ENCODE measurements around the gene GAN. TPM values are rescaled to one million over a fixed set of nuclear protein-coding genes. Genes with fewer than 3 reads are reported as not detected.

Gene GAN
- total and polyA plus RNA-seq, 2 of the 4 experiments (the other 2 are of a cell fraction): 1.1 to 5.7 TPM

DNA sequence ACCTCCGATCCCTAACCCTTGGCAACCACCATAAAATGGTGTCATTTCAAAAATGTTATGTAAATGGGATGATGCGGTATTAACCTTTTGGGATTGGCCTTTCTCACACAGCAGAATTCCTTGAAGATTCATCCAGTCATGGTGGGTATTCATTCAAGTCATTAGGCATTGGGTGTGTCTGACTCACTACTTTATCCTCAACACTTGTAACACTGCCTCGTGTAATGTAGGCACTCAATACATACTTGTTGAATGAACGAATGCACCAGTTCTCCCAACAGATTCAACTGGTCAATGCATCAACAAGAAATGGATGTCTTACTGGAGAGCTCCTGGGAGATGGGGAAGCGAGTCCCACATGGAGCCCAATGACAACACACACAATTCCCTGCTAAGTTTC lies 21.8 kb upstream of the GAN start:
- no peak overlapping the region for H2BK20ac ChIP-seq (ENCODE audit: low read depth, low read length)
- dilution Hi-C loops (cut with HindIII; ENCODE audit: low sequenced_read_pairs, unreplicated experiment) (no loop called here), intact Hi-C loops (cut with micrococcal nuclease) (no loop called here), in situ Hi-C loops (cut with MboI; ENCODE audit: low sequenced_read_pairs) (no loop called here)
- no CpG with 5 or more reads among the region's 5 CpGs for WGBS, 2 experiments (ENCODE audit: extremely low coverage in 2 of 2, insufficient read length in 1 of 2)
- H4K20me1 ChIP-seq (ENCODE audit: insufficient read depth, low read length): no peaks in the 10 kb centered on the region
- BruUV-seq (replicated peaks): no TSS peak
- POLR2A ChIA-PET (ENCODE audit: unreplicated experiment): no interaction called here
- no peak overlapping the region for H3K23ac ChIP-seq (ENCODE audit: low read depth, low read length)
- H3K9me3 ChIP-seq (ENCODE audit: control insufficient read depth, insufficient read depth, low read length): no peaks in the 10 kb centered on the region
- H3K4me1 ChIP-seq (ENCODE audit: control insufficient read depth, insufficient read depth, low read length): no peaks in the 10 kb centered on the region
- TF ChIP-seq RAD21 (IDR thresholded peaks at IDR 0.05; ENCODE audit: low read length) (no peak), NFE2L2 (IDR thresholded peaks at IDR 0.05; ENCODE audit: low read depth, low read length) (no peak), BHLHE40 (IDR thresholded peaks at IDR 0.05; ENCODE audit: low read depth, low read length) (no peak), MAZ (IDR thresholded peaks at IDR 0.05; ENCODE audit: borderline replicate concordance, low read depth, low read length) (no peak)
- no peak overlapping the region for H3K4me3 ChIP-seq (ENCODE audit: insufficient read depth, low read depth, low read length)
- H3K4me2 ChIP-seq (ENCODE audit: low read depth, low read length): no peak overlapping the region
- no peak for ATAC-seq (ENCODE audit: low read depth)
- no peak overlapping the region for H2BK5ac ChIP-seq (ENCODE audit: low read depth, low read length, poor library complexity, severe bottlenecking)
- H3K14ac ChIP-seq (replicated peaks; ENCODE audit: low read depth, low read length): no peak overlapping the region
- no peak overlapping the region for H2AFZ ChIP-seq (replicated peaks; ENCODE audit: low read length, poor library complexity)
- no peak overlapping the region for H2BK15ac ChIP-seq (ENCODE audit: low read depth, low read length)
- H3K27me3 ChIP-seq (ENCODE audit: control insufficient read depth, insufficient read depth, low read length): 0 out of 2 replicates have a peak, but pooled peaks cover 2% of the 10 kb centered on the region
- H3K9me1 ChIP-seq (ENCODE audit: insufficient read depth, low read length): no peaks in the 10 kb centered on the region
- no peaks in the 10 kb centered on the region for H3K36me3 ChIP-seq (ENCODE audit: control insufficient read depth, insufficient read depth, low read length)
- H3K27ac ChIP-seq (ENCODE audit: insufficient read depth, low read length): no peak overlapping the region
- no peak overlapping the region for H3K4ac ChIP-seq (ENCODE audit: low read depth, low read length)
- H4K8ac ChIP-seq (ENCODE audit: low read depth in 2 of 2, low read length in 2 of 2): no peak overlapping the region
- no peak overlapping the region for H3K18ac ChIP-seq (ENCODE audit: low read depth, low read length)
- no peak overlapping the region for H3K56ac ChIP-seq (ENCODE audit: extremely low read depth, insufficient read depth, low read length)
- H2BK120ac ChIP-seq (ENCODE audit: low read depth, low read length): no peak overlapping the region
- H4K91ac ChIP-seq (ENCODE audit: insufficient read depth, low read depth, low read length): no peak overlapping the region
- CTCF ChIA-PET: no interaction called here
- no peak overlapping the region for H3K9ac ChIP-seq (ENCODE audit: low read depth, low read length)
- H4K5ac ChIP-seq (ENCODE audit: low read depth, low read length): no peak overlapping the region
- no peak for DNase-seq
- no peak overlapping the region for H2AK5ac ChIP-seq (ENCODE audit: low read depth, low read length)
- H3K79me1 ChIP-seq (ENCODE audit: low read depth in 1 of 2, low read length in 2 of 2): no peaks in the 10 kb centered on the region
- H2AK9ac ChIP-seq (replicated peaks; ENCODE audit: low read depth, low read length, poor library complexity): no peak overlapping the region

Measured in IMR-90 (cell line).